HG02938 (cell line): ENCODE measurements around the gene FAM32A.
"Not testable (repeated sequence)": the region's sequence is repeated elsewhere in the genome, so short reads cannot be mapped to it uniquely, and the experiment has no call there.

Experiments
- ATAC-seq: cut with Tn5 transposase; IDR thresholded peaks from one replicate; pipeline ENCODE4 v1.9.1; 2021; ENCODE audit warnings: mild to moderate bottlenecking, moderate library complexity; ENCODE audit not compliant: unreplicated experiment

The FAM32A gene

DNA sequence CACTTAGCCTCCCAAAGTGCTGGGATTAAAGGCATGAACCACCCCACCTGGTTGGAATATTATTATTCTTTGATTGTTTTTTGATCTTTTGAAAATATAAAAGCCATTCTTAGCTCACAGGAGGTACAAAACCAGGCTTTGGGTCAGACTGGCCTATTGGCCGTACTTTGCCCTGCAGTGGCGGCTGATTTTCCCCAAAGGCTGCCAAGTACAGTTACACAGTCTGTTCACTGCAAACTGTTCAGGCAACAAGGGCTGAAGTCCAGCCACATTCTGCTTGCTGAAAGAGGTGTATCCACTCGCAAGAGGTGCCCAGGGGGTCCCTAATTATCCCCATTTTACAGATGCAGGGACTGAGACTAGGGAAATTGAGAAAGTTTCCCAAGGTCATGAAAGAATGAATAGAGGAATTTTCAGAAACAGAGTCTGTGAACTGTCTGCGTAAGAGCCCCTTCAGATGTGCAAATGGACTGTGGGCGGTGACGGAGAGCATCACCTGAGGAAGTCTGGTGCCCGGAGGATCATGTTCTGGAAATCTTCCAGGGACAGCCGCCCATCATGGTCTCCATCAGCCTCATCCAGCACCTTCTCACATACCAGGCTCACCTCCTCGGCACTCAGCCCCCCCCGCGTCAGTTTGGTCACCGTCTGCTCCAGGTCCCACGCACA is 20.9 kb upstream of the FAM32A start:
- no peak for ATAC-seq

DNA sequence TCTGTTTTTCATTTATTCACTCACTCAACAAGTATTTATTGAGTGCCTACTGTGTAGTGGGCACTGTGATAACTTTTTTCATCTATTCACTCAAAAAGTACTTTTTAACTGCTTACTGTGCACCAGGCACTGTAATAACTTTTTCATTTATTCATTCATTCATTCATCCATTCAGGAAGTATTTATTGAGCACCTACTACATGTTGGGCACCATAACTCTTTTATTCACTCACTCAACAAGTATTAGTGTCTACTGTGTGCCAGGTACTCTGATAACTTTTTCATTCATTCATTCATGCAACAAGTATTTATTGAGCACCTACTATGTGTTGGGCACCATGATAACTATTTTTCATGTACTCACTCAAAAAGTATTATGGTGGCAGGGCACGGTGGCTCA is 18.8 kb upstream of the FAM32A start:
- ATAC-seq: no peak

DNA sequence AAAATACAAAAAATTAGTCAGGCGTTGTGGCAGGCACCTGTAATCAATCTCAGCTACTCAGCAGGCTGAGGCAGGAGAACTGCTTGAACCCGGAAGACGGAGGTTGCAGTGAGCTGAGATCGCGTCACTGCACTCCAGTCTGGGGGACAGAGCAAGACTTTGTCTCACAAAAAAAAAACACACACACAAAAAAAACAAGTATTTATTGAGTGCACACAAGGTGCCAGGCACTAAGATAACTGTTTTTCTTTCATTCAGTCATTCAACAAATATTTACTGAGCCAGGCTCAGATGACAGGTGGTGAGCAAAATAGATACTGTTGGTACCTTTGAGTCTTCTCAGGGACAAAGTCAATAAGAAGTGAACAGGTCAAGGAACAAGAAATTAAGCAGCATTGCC is 18.2 kb upstream of the FAM32A start:
- ATAC-seq: no peak

DNA sequence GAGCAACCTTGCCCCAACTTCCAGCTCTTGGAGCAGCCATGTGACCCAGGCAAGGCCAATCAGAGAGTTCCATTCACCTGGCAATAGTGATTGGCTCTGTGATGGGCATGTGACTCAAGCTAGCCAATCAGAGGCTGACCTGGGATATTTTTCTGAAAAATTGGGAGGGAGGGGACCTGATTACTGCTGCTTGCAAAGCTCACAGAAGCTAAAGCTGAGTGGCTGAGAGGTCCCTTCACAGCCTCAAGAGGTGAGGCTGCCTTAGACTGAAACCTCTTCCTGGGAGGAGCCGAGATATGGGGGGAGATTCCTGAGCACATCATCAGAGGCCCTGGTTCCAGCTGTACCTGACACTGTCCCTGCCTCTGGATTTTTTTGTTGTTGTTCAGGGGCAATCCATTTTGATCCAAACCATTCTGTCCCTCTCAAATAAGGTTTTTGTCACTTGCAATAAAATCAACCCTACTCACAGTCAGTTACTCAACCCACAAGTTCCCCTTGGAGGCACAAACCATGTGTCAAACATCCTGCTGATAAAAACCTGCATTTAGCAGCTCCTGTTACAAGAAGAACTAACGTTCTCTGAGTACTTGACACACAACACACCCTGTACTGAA is 16.6 kb upstream of the FAM32A start:
- no peak for ATAC-seq

DNA sequence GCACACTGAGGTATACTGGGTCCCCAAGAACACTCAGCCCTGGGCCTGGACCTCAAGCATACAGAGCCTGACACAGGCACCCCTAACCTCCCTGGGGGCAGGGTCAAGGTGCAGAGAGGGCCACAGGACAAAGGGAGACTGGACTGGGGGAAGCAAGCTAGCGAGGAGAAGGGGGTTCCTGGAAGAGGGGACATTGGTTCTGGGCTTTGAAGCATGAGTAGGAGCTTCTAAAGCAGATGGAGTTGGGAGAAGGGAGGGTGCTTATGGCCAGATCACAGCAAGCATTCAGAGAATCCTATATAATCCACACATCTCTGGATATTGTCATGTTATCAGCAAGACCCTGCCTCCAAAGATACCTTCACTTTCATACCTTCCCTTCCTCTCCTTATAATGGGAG is 15.1 kb upstream of the FAM32A start:
- ATAC-seq: no peak

DNA sequence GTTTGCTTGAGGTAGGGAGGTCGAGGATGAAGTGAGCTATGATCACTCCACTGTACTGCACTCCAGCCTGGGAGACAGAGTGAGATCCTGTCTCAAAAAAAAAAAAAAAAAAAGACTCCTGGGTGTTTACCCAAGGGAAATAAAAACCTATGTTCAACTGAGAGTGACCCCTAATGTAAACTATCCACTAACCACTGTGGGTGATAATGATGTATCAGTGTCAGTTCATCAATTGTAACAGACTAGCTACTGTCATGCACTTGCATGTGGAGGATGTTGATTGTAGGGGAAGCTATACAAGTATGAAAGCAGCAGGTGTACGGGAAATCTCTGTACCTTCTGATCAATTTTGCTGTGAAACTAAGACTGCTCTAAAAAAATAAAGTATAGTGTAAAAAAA is 9.3 kb upstream of the FAM32A start:
- ATAC-seq: no peak

DNA sequence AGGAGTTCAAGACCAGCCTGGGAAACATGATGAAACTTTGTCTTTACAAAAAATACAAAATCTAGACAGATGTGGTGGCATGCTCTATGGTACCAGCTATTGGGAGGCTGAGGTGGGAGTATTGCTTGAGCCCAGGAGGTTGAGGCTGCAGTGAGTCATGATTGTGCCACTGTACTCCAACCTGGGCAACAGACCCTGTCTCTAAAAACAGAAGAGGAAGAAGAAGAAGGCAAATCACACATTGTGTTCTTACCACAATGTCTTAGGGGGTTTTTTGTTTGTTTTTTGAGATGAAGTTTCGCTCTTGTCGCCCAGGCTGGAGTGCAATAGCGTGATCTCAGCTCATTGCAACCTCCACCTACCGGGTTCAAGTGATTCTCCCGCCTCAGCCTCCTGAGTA is 6.3 kb upstream of the FAM32A start:
- ATAC-seq: not testable (repeated sequence)

DNA sequence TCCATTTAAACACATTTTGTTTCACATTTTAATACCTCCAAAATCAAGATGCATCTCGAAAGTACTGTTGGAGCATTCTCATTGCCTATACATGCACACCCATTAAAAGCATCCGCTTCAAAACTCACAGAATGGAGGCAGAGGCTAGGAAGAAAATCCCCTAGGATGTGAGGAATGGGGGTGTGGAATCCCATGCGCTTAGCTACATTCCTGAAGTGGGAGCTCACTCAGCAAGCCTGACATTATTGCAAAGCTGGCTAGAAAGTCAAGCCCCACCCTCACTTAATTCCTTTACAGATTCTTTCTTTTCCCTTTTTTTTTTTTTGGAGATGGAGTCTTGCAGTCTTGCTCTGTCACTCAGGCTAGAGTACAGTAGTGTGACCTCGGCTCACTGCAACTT is 4.6 kb upstream of the FAM32A start:
- no peak for ATAC-seq

DNA sequence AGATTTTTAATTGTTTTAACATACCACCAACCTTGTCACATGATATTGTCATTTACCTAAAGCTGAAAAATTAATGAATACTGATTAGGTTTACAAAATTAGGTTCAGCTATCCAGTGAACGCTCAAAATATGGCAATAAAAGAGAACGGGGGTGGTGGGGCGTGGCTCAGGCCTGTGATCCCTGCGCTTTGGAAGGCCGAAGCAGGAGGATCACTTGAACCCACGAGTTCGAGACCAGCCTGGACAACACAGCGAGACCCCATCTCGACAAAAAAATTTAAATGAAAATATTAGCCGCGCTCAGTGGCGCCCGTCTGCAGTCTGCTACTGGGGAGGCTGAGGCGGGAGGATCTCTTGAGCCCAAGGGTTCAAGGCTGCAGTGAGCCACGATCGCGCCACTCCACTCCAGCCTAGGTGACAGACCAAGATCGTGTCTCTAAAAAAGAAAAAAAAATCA is 516 bp upstream of the FAM32A start:
- ATAC-seq: no peak

DNA sequence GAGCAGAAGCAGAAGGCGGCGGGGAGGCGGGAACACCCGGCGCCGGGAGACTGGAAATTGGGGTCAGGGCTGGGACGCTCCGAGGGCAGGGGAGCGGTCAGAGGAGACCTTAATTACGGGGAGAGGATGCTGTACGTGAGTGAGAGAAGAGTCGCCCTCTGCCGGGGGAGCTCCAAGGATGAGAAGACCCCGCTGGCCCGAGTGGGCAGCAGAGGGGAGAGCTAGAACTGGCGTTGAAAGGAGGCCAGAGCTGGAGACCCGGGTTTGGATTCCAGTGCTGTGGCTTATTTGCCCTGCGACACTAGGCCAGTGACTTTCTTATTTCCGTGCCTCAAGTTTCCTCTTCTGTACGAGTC is 536 bp downstream of the FAM32A start:
- ATAC-seq: no peak

DNA sequence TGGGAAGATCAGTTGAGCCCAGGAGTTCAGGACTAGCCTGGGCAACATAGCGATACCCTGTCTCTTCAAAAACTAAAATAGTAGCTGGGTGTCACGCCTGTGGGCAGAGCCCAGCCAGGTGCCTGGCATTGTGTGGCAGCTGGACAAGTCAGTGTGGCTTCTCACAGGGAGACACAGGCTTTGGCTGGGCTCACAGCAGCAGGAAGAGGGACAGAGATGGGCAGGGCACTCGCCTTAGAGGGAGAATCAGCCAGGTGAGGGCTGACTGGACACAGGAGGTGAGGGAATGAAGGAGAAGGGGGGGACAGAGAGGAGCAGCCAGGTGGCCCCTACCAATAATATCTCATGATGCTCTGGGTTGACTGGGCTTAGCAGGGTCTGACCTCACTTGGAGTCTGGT is 3.3 kb downstream of the FAM32A start:
- ATAC-seq: no peak

DNA sequence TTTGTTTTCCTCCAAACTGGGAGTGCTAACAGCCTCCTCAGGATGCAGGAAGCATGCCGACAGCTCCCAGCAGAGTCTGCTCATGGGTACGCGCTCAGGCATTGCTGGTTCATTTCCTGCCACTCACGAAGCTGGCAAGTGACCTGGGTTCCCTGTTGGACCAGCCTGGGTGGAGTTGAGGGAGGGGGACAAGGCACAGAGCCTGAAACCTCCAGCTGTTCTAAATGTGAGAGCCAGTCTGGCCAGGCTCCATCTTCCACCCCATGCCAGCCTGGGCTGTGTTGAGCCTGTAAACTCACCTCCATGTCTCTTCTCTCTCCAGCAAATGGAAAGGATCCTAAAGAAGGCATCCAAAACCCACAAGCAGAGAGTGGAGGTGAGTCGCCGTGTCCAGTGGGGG is 5.0 kb downstream of the FAM32A start:
- ATAC-seq: no peak

DNA sequence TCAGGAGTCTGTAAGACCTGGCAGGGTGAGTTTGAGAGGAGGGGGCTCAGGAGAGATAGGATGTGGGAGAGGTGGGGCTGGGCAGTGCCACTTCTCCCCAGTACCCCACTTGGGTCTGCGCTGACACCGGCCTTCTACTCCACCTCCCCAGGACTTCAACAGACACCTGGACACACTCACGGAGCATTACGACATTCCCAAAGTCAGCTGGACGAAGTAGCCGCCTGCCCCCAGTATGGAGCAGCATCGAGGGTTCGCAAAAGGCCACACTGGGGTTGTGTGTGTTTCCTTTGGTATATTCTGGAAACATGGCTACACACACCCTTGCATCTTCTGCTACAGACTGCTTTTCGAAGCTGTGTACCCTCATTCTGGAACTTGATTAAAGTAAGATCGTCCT is 5.5 kb downstream of the FAM32A start:
- ATAC-seq: no peak

DNA sequence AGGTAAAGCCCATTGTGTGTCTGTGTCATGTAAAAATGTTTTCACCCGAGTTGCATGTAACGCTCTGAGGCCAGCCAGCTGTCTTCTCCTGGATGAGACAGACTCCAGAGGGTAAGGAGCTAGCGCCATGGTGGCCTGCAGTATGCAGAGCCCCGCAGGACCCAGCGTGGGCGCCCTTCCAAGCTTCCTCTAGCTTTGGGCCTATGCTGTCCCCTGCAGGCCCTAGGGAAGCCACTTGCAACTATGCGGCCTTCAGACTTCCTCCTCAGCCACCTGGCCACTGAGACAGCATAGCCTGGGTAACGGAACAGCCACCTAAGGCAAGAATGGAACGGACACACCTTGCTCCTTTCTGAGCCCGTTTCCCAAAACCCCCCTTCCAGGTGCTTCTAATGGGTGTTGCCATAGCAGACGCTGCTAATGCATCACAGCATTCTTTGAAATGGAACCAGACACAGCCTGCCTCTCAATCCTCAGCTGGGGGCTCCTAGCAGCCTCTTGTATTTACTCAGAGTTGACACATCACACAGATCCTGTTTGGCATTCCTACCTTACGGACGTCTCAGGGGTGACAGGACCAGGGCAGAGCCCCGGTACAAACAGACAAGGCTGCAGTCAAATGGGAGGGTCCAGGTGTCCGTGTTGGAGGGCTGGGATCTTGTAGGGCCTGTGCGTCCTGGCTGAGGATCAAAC is 6.2 kb downstream of the FAM32A start:
- ATAC-seq: no peak

DNA sequence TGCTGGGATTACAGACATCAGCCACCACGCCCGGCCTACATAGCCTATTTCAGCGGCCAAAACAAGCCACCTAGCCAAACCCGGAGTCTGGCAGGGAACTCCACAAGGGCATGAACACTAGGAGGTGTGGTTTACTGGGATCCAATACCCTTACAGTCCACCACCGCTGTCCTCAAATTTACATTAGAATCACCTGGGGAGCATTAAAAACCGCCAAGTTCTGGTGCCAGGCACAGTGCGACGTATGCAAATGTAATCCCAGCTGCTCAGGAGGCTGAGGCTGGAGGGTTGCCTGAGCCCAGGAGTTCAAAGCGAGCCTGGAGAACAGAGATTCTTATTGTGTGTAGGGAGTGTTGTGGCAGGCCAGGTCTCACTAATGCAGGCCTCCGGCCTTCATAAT is 8.3 kb downstream of the FAM32A start:
- no peak for ATAC-seq

DNA sequence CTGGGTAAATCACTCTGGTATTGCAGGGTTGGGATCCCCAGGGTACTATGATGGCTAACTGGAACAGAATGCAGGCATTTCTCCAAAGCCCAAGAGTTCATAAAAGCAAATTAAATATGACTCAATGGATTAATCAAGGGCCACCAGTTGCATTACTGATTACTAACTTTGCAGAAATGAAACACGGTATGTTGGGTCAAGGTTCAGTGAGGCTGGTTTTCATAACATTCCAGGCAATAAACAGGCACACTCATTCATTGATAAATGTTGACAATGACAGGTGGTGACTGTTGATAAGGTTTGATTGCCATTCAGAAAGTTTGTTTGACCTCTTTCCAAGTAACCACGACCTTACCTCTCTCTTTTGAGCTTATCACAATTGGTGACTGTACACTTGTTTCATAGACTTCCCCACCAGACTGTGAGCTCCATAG is 12.0 kb downstream of the FAM32A start:
- no peak for ATAC-seq

DNA sequence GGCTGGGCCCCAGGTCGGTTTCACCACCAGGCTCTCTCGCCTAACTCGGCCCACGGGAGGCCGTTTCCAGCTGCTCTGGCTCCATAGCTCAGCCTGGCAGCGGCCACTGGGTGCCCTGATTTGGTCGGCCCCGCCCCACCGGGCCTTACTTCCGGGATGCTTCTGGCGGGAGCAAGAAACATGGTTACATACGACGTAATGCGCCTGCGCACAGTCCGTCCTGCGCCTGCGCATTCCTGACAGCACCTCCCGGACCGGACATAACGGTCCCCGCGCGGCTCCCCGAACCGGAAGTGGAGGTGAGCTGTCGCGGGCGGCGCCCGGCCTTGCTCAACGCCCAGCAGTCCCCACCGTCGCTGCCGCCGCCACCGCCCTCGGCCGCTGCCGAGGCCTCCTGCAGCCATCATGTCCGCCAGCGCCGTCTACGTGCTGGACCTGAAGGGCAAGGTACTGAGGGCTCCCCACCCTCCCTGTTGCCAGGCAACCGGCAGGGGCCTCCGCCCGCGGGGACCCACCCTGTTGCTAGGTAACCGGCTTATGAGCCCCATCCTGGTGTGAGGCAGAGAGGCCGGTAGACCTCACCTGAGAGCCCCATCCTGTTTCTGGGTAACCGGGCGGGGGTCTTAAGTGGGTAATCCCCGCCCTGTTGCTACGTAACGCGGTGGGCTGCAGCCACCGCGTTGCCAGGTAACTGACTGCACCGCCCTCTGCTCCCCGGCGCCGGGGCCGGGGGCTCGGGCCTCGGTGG is 12.6 kb downstream of the FAM32A start, which contains the start of gene AP1M1:
Gene AP1M1, plus strand, starts transcription at position 290 of the 748 bp plus-strand sequence. Its CDS starts 116 bp downstream, at position 406.
- ATAC-seq: peak; percentile 77

DNA sequence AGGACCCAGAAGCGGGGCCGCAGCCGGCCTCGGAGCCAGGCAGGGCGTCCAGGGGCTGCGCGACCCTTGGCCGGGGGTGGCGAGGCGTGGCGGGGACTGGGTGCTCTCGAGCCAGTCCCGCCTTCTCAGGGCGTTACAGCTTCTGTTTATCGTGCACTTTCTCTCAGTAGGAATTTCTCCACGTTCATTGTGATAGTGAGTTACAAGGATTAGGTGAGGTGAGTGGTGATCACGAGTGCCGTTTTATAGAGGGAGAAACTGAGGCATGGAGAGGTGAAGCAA is 13.1 kb downstream of the FAM32A start:
- ATAC-seq: peak; percentile 9

DNA sequence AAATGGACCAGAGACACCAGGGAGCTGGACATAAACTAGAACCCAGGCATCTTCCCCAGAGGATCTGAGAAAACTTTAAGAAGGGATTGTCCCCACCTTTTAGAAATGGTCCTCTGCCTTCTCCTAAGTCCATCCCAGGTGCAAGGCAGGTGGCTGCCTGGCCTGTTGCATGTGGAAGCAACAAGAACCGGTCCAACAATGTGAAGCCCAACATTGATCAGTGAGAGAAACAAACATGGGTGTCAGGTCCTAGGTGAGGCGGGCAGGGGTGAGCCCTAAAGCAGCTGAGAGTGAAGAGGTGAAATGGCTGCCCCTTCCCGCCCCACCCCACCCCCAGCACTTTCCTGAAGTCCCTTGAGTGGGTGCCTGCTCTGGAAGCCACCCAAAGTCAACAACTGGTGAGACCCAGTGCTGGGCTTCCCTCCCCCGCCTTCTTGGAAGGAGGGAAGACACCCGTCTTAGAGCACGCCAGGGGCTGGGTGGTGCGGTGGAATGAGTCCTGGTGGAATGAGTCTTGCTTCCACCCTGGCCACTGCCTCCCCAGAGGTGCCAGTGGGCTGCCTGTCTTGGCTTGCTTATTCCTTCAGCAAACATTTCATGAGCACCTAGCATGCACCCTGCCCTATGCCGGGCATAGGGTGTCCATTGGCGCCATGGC is 14.2 kb downstream of the FAM32A start:
- no peak for ATAC-seq

DNA sequence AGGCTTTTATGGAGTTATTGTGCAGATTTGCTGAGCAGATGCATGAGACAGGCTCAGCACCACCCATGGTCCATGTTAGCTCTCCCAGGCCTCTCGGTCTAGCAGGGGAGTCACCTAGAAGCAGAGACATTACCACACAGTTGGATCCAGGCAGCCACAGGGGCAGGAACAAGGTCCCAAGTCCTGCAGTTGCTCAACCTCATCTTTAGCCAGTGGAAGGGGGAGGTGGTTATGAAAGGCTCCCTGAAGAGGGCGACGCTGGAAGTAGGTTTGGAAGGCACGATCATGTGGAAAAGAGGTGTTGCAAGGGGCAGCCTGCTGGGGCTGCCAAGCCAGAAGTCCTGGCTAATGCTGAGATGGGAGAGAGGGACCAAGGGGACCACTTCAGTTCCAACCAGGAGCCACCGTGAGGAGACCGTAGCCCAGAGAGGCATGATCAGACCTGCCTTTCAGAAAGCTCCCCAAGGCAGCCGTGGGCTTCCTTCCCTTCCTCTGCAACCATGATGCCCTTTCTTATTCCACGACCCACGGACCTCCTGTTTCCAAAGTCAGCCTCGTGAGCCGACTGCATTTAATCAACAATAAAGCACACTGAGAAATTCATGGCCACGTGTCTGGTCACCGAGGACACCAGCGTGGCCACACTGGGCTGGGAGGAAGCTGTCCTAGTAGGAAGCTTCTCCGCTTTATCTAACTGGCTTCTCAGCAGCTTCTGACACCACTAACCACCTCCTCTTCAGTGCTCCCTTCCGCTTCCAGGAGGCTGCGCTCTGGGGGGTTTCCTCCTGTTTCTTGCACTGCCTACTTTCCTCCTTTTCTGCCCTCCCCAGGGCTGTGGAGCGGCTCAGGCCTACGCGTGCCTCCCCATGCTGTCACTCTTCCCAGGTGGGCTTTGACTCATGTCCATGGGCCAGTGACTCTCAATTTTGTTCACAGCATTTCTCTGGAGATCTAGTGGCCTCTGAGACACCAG is 15.1 kb downstream of the FAM32A start:
- no peak for ATAC-seq
